Osteoblast (primary cell): ENCODE results near the gene ING5. TPM values are rescaled to one million over a fixed set of nuclear protein-coding genes. Genes with fewer than 3 reads are reported as not detected.
"Not testable (repeated sequence)": the region's sequence is repeated elsewhere in the genome, so short reads cannot be mapped to it uniquely, and the experiment has no call there.

Experiments used
- DNase-seq: peaks from one replicate; pipeline ENCODE4 v3.0.0; 2011; ENCODE audit warnings: low spot score, mixed read lengths; ENCODE audit not compliant: insufficient read length; ENCODE audit errors: missing footprints
- H2AFZ ChIP-seq: 2 replicates; pipeline ENCODE4 v1.6.0; 2011; ENCODE audit warnings: mild to moderate bottlenecking, low read length
- H3K27ac ChIP-seq: 2 replicates; pipeline ENCODE4 v1.5.1; 2011; ENCODE audit warnings: mild to moderate bottlenecking, low read depth, low read length, moderate library complexity
- H3K27me3 ChIP-seq: 2 replicates; pipeline ENCODE4 v1.6.0; 2012; ENCODE audit warnings: mild to moderate bottlenecking, control low read depth, inconsistent platforms, low read length, moderate library complexity; ENCODE audit not compliant: insufficient read depth
- H3K36me3 ChIP-seq: 2 replicates; pipeline ENCODE4 v1.5.1; 2011; ENCODE audit warnings: mild to moderate bottlenecking, low read length, control low read depth, moderate library complexity; ENCODE audit not compliant: insufficient read depth
- H3K4me1 ChIP-seq: 2 replicates; pipeline ENCODE4 v1.5.1; 2011; ENCODE audit warnings: mild to moderate bottlenecking, low read length, control low read depth, moderate library complexity; ENCODE audit not compliant: insufficient read depth
- H3K4me2 ChIP-seq: 2 replicates; pipeline ENCODE4 v1.6.0; 2011; ENCODE audit warnings: mild to moderate bottlenecking, low read length; ENCODE audit not compliant: insufficient read depth
- H3K4me3 ChIP-seq: fragments of 200-600 bp; sonication (generic); 3 replicates; pipeline ENCODE4 v1.5.1; 2012; ENCODE audit warnings: mild to moderate bottlenecking, low read length, inconsistent platforms; ENCODE audit not compliant: insufficient read depth
- H3K79me2 ChIP-seq: 2 replicates; pipeline ENCODE4 v1.6.0; 2012; ENCODE audit warnings: mild to moderate bottlenecking, low read length, control low read depth, inconsistent platforms; ENCODE audit not compliant: insufficient read depth
- H3K9me3 ChIP-seq: 2 replicates; pipeline ENCODE4 v1.5.1; 2011; ENCODE audit warnings: low read depth, low read length, control low read depth
- H4K20me1 ChIP-seq: 2 replicates; pipeline ENCODE4 v1.6.0; 2012; ENCODE audit warnings: mild to moderate bottlenecking, low read length, control low read depth; ENCODE audit not compliant: insufficient read depth
- CTCF ChIP-seq: IDR thresholded peaks from 2 replicates; pipeline ENCODE4 v1.5.1; 2011; ENCODE audit warnings: mild to moderate bottlenecking, low read depth, low read length, moderate library complexity; ENCODE audit errors: extremely low read depth
- total RNA-seq: library from RNA; depleted of rRNA; stranded (reverse); fragments of >200 nt; gene quantifications from 2 replicates; pipeline ENCODE4 v1.2.3, GENCODE V29; 2012

The ING5 gene
- total RNA-seq, 1 donor, result 16.6 TPM

GRCh38 chr2:241732513-241733186 lies 30.8 kb downstream of the ING5 start:
- not testable (repeated sequence) for H3K9me3 ChIP-seq, H3K27me3 ChIP-seq, H3K36me3 ChIP-seq, H3K27ac ChIP-seq, DNase-seq, H3K4me1 ChIP-seq, H4K20me1 ChIP-seq
- Histone ChIP-seq H3K79me2 (peaks cover 12% of the 10 kb centered on the region), H2AFZ (peak overlapping the region; percentile 91), H3K4me2 (peak overlapping the region; percentile 66), H3K4me3 (peak overlapping the region; percentile 47)
- peak; percentile 43 for TF ChIP-seq CTCF

- no peaks in the 10 kb centered on the region for H3K27me3 ChIP-seq
- H4K20me1 ChIP-seq, result peaks cover 10% of the 10 kb centered on the region
- no peaks in the 10 kb centered on the region for H3K36me3 ChIP-seq
- H3K9me3 ChIP-seq, result no peaks in the 10 kb centered on the region
- H3K4me3 ChIP-seq, result peak overlapping the region; percentile 91
- no peak for DNase-seq
- H3K4me1 ChIP-seq, result peaks cover 3% of the 10 kb centered on the region
- H3K4me2 ChIP-seq, result peak overlapping the region; percentile 89
- H2AFZ ChIP-seq, result peak overlapping the region; percentile 90
- no peak for TF ChIP-seq CTCF
- H3K79me2 ChIP-seq, result peaks cover 18% of the 10 kb centered on the region
- H3K27ac ChIP-seq, result peak overlapping the region; percentile 17
Measured at GRCh38 chr2:241733391-241734207, 31.8 kb downstream of the ING5 start.

- no peaks in the 10 kb centered on the region for H3K9me3 ChIP-seq
- H3K4me2 ChIP-seq, result peak overlapping the region; percentile 89
- H2AFZ ChIP-seq, result peak overlapping the region; percentile 90
- peaks cover 15% of the 10 kb centered on the region for H4K20me1 ChIP-seq
- peak overlapping the region; percentile 91 for H3K4me3 ChIP-seq
- peaks cover 22% of the 10 kb centered on the region for H3K79me2 ChIP-seq
- TF ChIP-seq CTCF, result no peak
- no peaks in the 10 kb centered on the region for H3K27me3 ChIP-seq
- peak overlapping the region; percentile 17 for H3K27ac ChIP-seq
- no peak for DNase-seq
- H3K4me1 ChIP-seq, result peaks cover 3% of the 10 kb centered on the region
- no peaks in the 10 kb centered on the region for H3K36me3 ChIP-seq
Measured at GRCh38 chr2:241734208-241734466, 32.3 kb downstream of the ING5 start.

GRCh38 chr2:241734467-241735208 lies 32.8 kb downstream of the ING5 start, which contains the start of gene D2HGDH:
Gene D2HGDH (plus strand): TSS chr2:241734630. CDS start chr2:241735225, 595 bp downstream.
- Histone ChIP-seq H4K20me1 (peaks cover 20% of the 10 kb centered on the region), H3K4me1 (peaks cover 7% of the 10 kb centered on the region), H3K4me2 (peak within 1 kb of the TSS; percentile 89), H3K27ac (peak within 1 kb of the TSS; percentile 71), H3K79me2 (peaks cover 22% of the 10 kb centered on the region), H3K36me3 (no peaks in the 10 kb centered on the region), H3K9me3 (no peaks in the 10 kb centered on the region), H3K27me3 (no peaks in the 10 kb centered on the region), H2AFZ (peak within 1 kb of the TSS; percentile 90), H3K4me3 (peak within 1 kb of the TSS; percentile 91)
- peak; percentile 99 for DNase-seq
- no peak for TF ChIP-seq CTCF
